HCT116 (cell line): ENCODE results near the gene WHRN.

Experiments
- CEBPB ChIP-seq: IDR thresholded peaks from 2 replicates; pipeline ENCODE4 v1.6.1; 2012; ENCODE audit warnings: low read depth
- EZH2 ChIP-seq: fragments of 200-600 bp; sonication (generic); IDR thresholded peaks from 2 replicates; pipeline ENCODE4 v1.6.1; 2017; ENCODE audit warnings: antibody characterized with exemption, mixed run types
- EZH2phosphoT487 ChIP-seq: fragments of 200-600 bp; IDR thresholded peaks from 2 replicates; pipeline ENCODE4 v1.6.1; 2018; ENCODE audit warnings: antibody characterized with exemption, borderline replicate concordance
- POLR2A ChIP-seq: IDR thresholded peaks from 2 replicates; pipeline ENCODE4 v1.7.0; 2011; ENCODE audit warnings: borderline replicate concordance; ENCODE audit not compliant: insufficient read depth, insufficient read length; ENCODE audit errors: extremely low read depth
- POLR2AphosphoS5 ChIP-seq: IDR thresholded peaks from 2 replicates; pipeline ENCODE4 v1.6.1; 2011; ENCODE audit warnings: mild to moderate bottlenecking, low read depth, low read length, moderate library complexity
- REST ChIP-seq: IDR thresholded peaks from 2 replicates; pipeline ENCODE4 v1.6.1; 2012; ENCODE audit warnings: low read depth
- ZNF274 ChIP-seq: fragments of 200-500 bp; sonication (Bioruptor generic); IDR thresholded peaks from 2 replicates; pipeline ENCODE4 v1.6.1; 2014; ENCODE audit warnings: mild to moderate bottlenecking, low read depth, low read length, inconsistent platforms
- TF ChIP-seq, protein P1 (sequence below), 3 experiments: fragments of 200-600 bp in 1 of 3; sonication (generic) in 1 of 3; IDR thresholded peaks in 2 of 3; conservative IDR thresholded peaks in 1 of 3; 2 replicates each; pipeline ENCODE4 v1.5.1; 2012 to 2017; ENCODE audit warnings: low read depth in 2 of 3, low read length in 2 of 3, antibody characterized with exemption in 1 of 3, borderline replicate concordance in 1 of 3, control low read depth in 1 of 3, mild to moderate bottlenecking in 1 of 3, mixed read lengths in 1 of 3, mixed run types in 1 of 3, moderate library complexity in 1 of 3; ENCODE audit not compliant: insufficient read depth in 1 of 3
- TF ChIP-seq, protein P2 (sequence below): IDR thresholded peaks from 2 replicates; pipeline ENCODE4 v1.6.1; 2011; ENCODE audit warnings: mild to moderate bottlenecking, low read length, moderate library complexity; ENCODE audit not compliant: insufficient replicate concordance; ENCODE audit errors: extremely low read depth

DNA sequence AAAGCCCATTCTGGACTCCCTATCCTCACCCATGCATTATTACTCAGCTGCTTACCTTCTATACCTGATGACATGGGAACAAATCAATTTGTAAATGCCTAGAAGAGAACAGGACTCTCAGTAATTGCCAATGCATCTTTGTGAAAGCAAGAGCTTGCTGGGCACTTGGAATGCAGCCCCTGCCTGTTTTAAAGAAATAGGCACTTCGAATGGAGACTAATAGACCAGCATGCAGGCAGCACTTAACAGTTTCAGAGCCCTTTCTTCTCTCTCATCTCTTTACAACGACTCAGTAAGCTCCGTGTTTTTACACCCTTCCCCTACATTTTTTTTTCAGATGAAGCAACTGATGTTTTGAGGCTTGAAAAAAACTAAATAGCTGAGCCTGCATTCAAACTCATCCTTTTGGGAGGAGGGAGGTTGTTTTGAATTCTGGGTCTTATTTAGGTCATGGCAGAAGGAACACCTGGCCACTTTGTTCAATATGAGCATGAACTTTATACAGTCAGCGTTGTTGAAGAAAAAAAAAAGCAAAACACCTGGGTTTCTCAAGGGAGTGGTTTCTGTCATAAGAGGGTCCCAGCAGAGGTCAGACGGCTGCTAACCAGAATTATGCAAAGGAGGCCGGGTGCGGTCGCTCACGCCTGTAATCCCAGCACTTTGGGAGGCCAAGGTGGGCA is 34.6 kb upstream of the WHRN start:
- TF ChIP-seq, protein P1, sequence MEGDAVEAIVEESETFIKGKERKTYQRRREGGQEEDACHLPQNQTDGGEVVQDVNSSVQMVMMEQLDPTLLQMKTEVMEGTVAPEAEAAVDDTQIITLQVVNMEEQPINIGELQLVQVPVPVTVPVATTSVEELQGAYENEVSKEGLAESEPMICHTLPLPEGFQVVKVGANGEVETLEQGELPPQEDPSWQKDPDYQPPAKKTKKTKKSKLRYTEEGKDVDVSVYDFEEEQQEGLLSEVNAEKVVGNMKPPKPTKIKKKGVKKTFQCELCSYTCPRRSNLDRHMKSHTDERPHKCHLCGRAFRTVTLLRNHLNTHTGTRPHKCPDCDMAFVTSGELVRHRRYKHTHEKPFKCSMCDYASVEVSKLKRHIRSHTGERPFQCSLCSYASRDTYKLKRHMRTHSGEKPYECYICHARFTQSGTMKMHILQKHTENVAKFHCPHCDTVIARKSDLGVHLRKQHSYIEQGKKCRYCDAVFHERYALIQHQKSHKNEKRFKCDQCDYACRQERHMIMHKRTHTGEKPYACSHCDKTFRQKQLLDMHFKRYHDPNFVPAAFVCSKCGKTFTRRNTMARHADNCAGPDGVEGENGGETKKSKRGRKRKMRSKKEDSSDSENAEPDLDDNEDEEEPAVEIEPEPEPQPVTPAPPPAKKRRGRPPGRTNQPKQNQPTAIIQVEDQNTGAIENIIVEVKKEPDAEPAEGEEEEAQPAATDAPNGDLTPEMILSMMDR (IDR thresholded peaks at IDR 0.05 in 2 of 3, conservative IDR thresholded peaks at IDR 0.05 in 1 of 3; ENCODE audit: borderline replicate concordance in 1 of 3, insufficient read depth in 1 of 3, low read depth in 2 of 3, low read length in 2 of 3): no peak
- TF ChIP-seq CEBPB (no peak), POLR2AphosphoS5 (no peak), POLR2A (no peak), EZH2phosphoT487 (no peak), ZNF274 (no peak), REST (no peak), EZH2 (no peak)
- TF ChIP-seq, protein P2, sequence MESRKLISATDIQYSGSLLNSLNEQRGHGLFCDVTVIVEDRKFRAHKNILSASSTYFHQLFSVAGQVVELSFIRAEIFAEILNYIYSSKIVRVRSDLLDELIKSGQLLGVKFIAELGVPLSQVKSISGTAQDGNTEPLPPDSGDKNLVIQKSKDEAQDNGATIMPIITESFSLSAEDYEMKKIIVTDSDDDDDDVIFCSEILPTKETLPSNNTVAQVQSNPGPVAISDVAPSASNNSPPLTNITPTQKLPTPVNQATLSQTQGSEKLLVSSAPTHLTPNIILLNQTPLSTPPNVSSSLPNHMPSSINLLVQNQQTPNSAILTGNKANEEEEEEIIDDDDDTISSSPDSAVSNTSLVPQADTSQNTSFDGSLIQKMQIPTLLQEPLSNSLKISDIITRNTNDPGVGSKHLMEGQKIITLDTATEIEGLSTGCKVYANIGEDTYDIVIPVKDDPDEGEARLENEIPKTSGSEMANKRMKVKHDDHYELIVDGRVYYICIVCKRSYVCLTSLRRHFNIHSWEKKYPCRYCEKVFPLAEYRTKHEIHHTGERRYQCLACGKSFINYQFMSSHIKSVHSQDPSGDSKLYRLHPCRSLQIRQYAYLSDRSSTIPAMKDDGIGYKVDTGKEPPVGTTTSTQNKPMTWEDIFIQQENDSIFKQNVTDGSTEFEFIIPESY: no peak
